A549 (cell line): ENCODE results near the gene SSR3. TPM values are rescaled to one million over a fixed set of nuclear protein-coding genes. Genes with fewer than 3 reads are reported as not detected.
A peak's percentile ranks its signal among the peaks of the same experiment; 100 is the strongest.

Experiments
- ATAC-seq, 2 experiments: fragments of 200-7000 bp in 1 of 2; fragments of >200 bp in 1 of 2; cut with Nextera tagmentation in 1 of 2; cut with Tn5 transposase in 1 of 2; 3 replicates each; pipeline versions ENCODE4 v1.8.0 to v1.9.1; 2018 to 2020; ENCODE audit warnings: mild to moderate bottlenecking in 1 of 2, moderate library complexity in 1 of 2
- CTCF ChIA-PET: fragments of 300-600 bp; sonication (Branson Sonifier 250); formaldehyde crosslinking; extraction: SDS; loops from one replicate; lab custom pipeline; 2021; ENCODE audit warnings: antibody characterized with exemption, inconsistent platforms; lab: Yijun Ruan, JAX
- POLR2A ChIA-PET: fragments of 350-600 bp; formaldehyde crosslinking; extraction: SDS; loops from one replicate; lab custom pipeline; 2021; ENCODE audit warnings: antibody characterized with exemption, inconsistent platforms; lab: Yijun Ruan, JAX
- DNase-seq, 2 experiments: peaks; one replicate each; pipeline versions ENCODE4 v3.0.0 to v3.0.0-alpha.2; 2011 to 2016; ENCODE audit warnings: low read depth in 1 of 2, low spot score in 1 of 2
- FAIRE-seq: peaks from 2 replicates; lab custom pipeline; 2011; peaks lifted over from hg19 to GRCh38; lab: Jason Lieb, UNC
- H3K27ac ChIP-seq, 2 experiments: fragments of >200 bp; sonication (Bioruptor Twin); formaldehyde crosslinking; 3 replicates each; pipeline ENCODE4 v1.5.1; 2016 to 2017
- H3K4me1 ChIP-seq: fragments of >200 bp; sonication (Bioruptor Twin); formaldehyde crosslinking; 3 replicates; pipeline ENCODE4 v1.6.1; 2016
- H3K4me2 ChIP-seq: fragments of >200 bp; sonication (Bioruptor Twin); formaldehyde crosslinking; 3 replicates; pipeline ENCODE4 v1.6.1; 2016
- H3K4me3 ChIP-seq: fragments of >200 bp; sonication (Bioruptor Twin); formaldehyde crosslinking; 3 replicates; pipeline ENCODE4 v1.5.1; 2016
- H3K9me3 ChIP-seq: fragments of >200 bp; sonication (Bioruptor Twin); formaldehyde crosslinking; 3 replicates; pipeline ENCODE4 v1.6.1; 2016
- ATOH8 ChIP-seq: fragments of 250-450 bp; sonication (Bioruptor Pico); IDR thresholded peaks from 2 replicates; pipeline ENCODE4 v1.5.0; 2020; ENCODE audit warnings: low read depth, mild to moderate bottlenecking, moderate library complexity
- CEBPB ChIP-seq, 2 experiments: fragments of >200 bp in 1 of 2; sonication (Bioruptor Twin) in 1 of 2; formaldehyde crosslinking in 1 of 2; IDR thresholded peaks; 2 replicates each; pipeline ENCODE4 v1.6.1; 2012 to 2016
- CHD4 ChIP-seq: fragments of 200-600 bp; sonication (generic); IDR thresholded peaks from 2 replicates; pipeline ENCODE4 v1.6.1; 2016; ENCODE audit warnings: antibody characterized with exemption, mild to moderate bottlenecking, borderline replicate concordance
- CTCF ChIP-seq: fragments of >200 bp; sonication (Bioruptor Twin); formaldehyde crosslinking; IDR thresholded peaks from 3 replicates; pipeline ENCODE4 v1.5.1; 2016
- EP300 ChIP-seq, 2 experiments: fragments of >200 bp; sonication (Bioruptor Twin); formaldehyde crosslinking; IDR thresholded peaks; 2 replicates in 1 of 2; 3 replicates in 1 of 2; pipeline ENCODE4 v1.6.1; 2016 to 2017
- ESRRA ChIP-seq: fragments of 150-350 bp; IDR thresholded peaks from 2 replicates; pipeline ENCODE4 v1.6.1; 2014; ENCODE audit warnings: mild to moderate bottlenecking, low read length, borderline replicate concordance
- FOSB ChIP-seq: fragments of 250-450 bp; sonication (Bioruptor Pico); IDR thresholded peaks from 2 replicates; pipeline ENCODE4 v1.5.0; 2020; ENCODE audit warnings: mild to moderate bottlenecking, moderate library complexity
- FOXS1 ChIP-seq: fragments of 250-450 bp; sonication (Bioruptor Pico); IDR thresholded peaks from 2 replicates; pipeline ENCODE4 v1.5.0; 2020; ENCODE audit warnings: mild to moderate bottlenecking, moderate library complexity
- HDAC2 ChIP-seq: fragments of 200-600 bp; sonication (generic); IDR thresholded peaks from 2 replicates; pipeline ENCODE4 v1.6.1; 2016
- HOXB5 ChIP-seq: fragments of 250-450 bp; sonication (Bioruptor Pico); IDR thresholded peaks from 2 replicates; pipeline ENCODE4 v1.5.0; 2020; ENCODE audit warnings: mild to moderate bottlenecking, moderate library complexity
- JUNB ChIP-seq: fragments of >200 bp; sonication (Bioruptor Twin); formaldehyde crosslinking; IDR thresholded peaks from 2 replicates; pipeline ENCODE4 v1.6.1; 2016
- KDM5A ChIP-seq: fragments of 200-600 bp; sonication (generic); IDR thresholded peaks from 2 replicates; pipeline ENCODE4 v1.6.1; 2016; ENCODE audit warnings: antibody characterized with exemption, mild to moderate bottlenecking
- MAFK ChIP-seq: fragments of 450-650 bp; IDR thresholded peaks from 2 replicates; pipeline ENCODE4 v1.6.1; 2014; ENCODE audit not compliant: partially characterized antibody
- MAX ChIP-seq: IDR thresholded peaks from 2 replicates; pipeline ENCODE4 v1.6.1; 2012
- NFE2L2 ChIP-seq: fragments of 150-350 bp; conservative IDR thresholded peaks from 2 replicates; pipeline ENCODE4 v1.6.1; 2014; ENCODE audit warnings: low read length
- NPAS2 ChIP-seq: fragments of 250-450 bp; sonication (Bioruptor Pico); IDR thresholded peaks from 2 replicates; pipeline ENCODE4 v1.8.0; 2022; ENCODE audit warnings: mild to moderate bottlenecking, moderate library complexity, borderline replicate concordance
- POLR2A ChIP-seq: IDR thresholded peaks from 2 replicates; pipeline ENCODE4 v1.6.1; 2012; ENCODE audit warnings: mild to moderate bottlenecking, low read length
- RAD21 ChIP-seq, 2 experiments: fragments of >200 bp in 1 of 2; sonication (Bioruptor Twin) in 1 of 2; formaldehyde crosslinking in 1 of 2; IDR thresholded peaks in 1 of 2; conservative IDR thresholded peaks in 1 of 2; 2 replicates in 1 of 2; 3 replicates in 1 of 2; pipeline ENCODE4 v1.6.1; 2012 to 2018; ENCODE audit warnings: inconsistent platforms in 1 of 2
- RCOR1 ChIP-seq: fragments of 150-350 bp; IDR thresholded peaks from 2 replicates; pipeline ENCODE4 v1.6.1; 2014; ENCODE audit warnings: antibody characterized with exemption, low read length, low read depth
- SREBF2 ChIP-seq: fragments of 450-650 bp; IDR thresholded peaks from 2 replicates; pipeline ENCODE4 v1.6.1; 2014; ENCODE audit warnings: mild to moderate bottlenecking, moderate library complexity
- TFCP2L1 ChIP-seq: fragments of 250-450 bp; sonication (Bioruptor Pico); IDR thresholded peaks from 2 replicates; pipeline ENCODE4 v1.5.0; 2021; ENCODE audit warnings: mild to moderate bottlenecking
- ZFP36 ChIP-seq: fragments of 450-650 bp; IDR thresholded peaks from 2 replicates; pipeline ENCODE4 v1.6.1; 2014; ENCODE audit warnings: borderline replicate concordance; ENCODE audit not compliant: partially characterized antibody
- WGBS: methylation state at CpG from one replicate; pipeline ENCODE4 v1.1.6; 2017; ENCODE audit errors: missing lambda C conversion rate; 5-methylcytosine and 5-hydroxymethylcytosine counted together
- polyA plus RNA-seq, 4 experiments: library from polyadenylated mRNA; depleted of rRNA in 3 of 4; stranded (reverse); fragments of >200 nt; fragmentation: RNase III in 1 of 4; extraction: RNeasy Plus Mini Kit Qiagen cat#74134 plus additional on column Dnase treatment in 1 of 4; gene quantifications; 2 replicates in 3 of 4; 3 replicates in 1 of 4; pipeline ENCODE4 v1.2.3, GENCODE V29; 2011 to 2017
- TF ChIP-seq, protein P1 (sequence below): IDR thresholded peaks from 2 replicates; pipeline ENCODE4 v1.6.1; 2012; ENCODE audit warnings: low read depth, borderline replicate concordance

The SSR3 gene
- polyA plus RNA-seq, 2 of the 4 experiments (the other 2 are of a cell fraction) = 154 to 187 TPM

- Histone ChIP-seq H3K4me2 (no peak overlapping the region), H3K4me1 (no peaks in the 10 kb centered on the region), H3K27ac (no peak overlapping the region), H3K4me3 (no peak overlapping the region), H3K9me3 (no peaks in the 10 kb centered on the region)
- POLR2A ChIA-PET = no interaction called here
- CTCF ChIA-PET = interaction anchor here (0.6 kb wide), 1 partner anchor 7 kb away, joined by 3 read pairs; no protein-coding TSS in a partner anchor
- FAIRE-seq = no peak
- TF ChIP-seq RCOR1 (no peak), CEBPB (IDR thresholded peaks at IDR 0.05) (no peak), FOXS1 (no peak), POLR2A (no peak), ATOH8 (no peak), FOSB (no peak), CTCF (no peak), RAD21 (conservative IDR thresholded peaks at IDR 0.05 in 1 of 2, IDR thresholded peaks at IDR 0.05 in 1 of 2) (no peak), HOXB5 (CRISPR knock-in tag) (no peak), KDM5A (no peak), ESRRA (no peak), SREBF2 (no peak), TFCP2L1 (CRISPR knock-in tag) (no peak), NPAS2 (CRISPR knock-in tag) (no peak), MAFK (no peak), JUNB (no peak), CHD4 (no peak), HDAC2 (no peak)
- TF ChIP-seq, protein P1, sequence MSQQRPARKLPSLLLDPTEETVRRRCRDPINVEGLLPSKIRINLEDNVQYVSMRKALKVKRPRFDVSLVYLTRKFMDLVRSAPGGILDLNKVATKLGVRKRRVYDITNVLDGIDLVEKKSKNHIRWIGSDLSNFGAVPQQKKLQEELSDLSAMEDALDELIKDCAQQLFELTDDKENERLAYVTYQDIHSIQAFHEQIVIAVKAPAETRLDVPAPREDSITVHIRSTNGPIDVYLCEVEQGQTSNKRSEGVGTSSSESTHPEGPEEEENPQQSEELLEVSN = no peak
- DNase-seq = no peak
- ATAC-seq = no peak
Measured at GRCh38 chr3:156577736-156578135, 22.8 kb upstream of the SSR3 start.

DNA sequence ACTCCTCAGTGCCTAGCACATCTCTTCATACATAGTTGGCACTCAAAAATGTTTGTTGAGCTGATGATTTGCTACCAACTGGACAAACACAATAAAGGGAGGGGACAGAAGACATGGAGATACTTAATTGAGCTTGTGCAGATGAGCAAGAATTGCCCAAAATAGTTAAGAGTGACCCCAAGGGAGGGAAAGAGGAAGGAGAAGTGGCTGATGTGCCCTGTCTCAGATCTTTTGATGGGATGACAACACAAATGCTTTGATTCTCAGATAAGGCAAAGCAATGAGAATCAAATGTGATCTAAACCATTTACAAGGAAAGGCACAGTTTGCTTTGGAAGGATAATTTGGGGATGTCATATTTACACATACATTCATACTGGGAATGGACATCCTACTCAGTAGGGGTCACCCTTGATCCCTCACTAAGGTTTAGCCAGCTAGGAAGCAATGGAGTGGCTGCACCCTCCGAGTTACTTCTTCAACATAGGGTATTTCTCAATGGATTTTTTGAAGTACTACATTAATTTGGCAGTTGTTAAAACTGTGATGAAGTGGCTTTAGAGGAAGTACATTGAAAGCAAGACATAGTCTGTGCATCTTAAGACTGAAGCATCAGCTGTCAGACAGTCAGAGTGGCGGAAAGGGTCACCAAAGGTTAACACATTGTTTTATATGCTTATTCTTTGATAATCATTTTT lies 21.9 kb upstream of the SSR3 start:
- DNase-seq = peak in 1 of 2 experiments; percentile 10
- H3K4me2 ChIP-seq = no peak overlapping the region
- H3K9me3 ChIP-seq = no peaks in the 10 kb centered on the region
- H3K4me1 ChIP-seq = no peaks in the 10 kb centered on the region
- H3K27ac ChIP-seq = no peak overlapping the region
- ChIA-PET POLR2A (no interaction called here), CTCF (interaction anchor here (0.6 to 1.2 kb wide), 3 partner anchors 8 to 424 kb away, joined by 3 read pairs; no protein-coding TSS in a partner anchor)
- WGBS = 55% methylated on average over 2 of the region's 2 CpGs
- no peak for FAIRE-seq
- TF ChIP-seq HOXB5 (CRISPR knock-in tag) (no peak), EP300 (IDR thresholded peaks at IDR 0.05) (no peak), NFE2L2 (no peak), MAX (no peak), ZFP36 (no peak), RAD21 (conservative IDR thresholded peaks at IDR 0.05 in 1 of 2, IDR thresholded peaks at IDR 0.05 in 1 of 2) (peak; percentile 13 to 19; a peak in 2 of 5 replicates), POLR2A (no peak)
- peak in 1 of 2 experiments; percentile 58; a peak in 1 of 6 replicates for ATAC-seq
- no peak overlapping the region for H3K4me3 ChIP-seq
